GM12878 (cell line): ENCODE results near the gene ITSN2. TPM values are rescaled to one million over a fixed set of nuclear protein-coding genes. Genes with fewer than 3 reads are reported as not detected.

ENCODE experiments used
- ATAC-seq: fragments of 200-7000 bp; cut with Tn5 transposase; 3 replicates; pipeline ENCODE4 v1.9.1; 2020; ENCODE audit warnings: mild to moderate bottlenecking, moderate library complexity
- BruUV-seq: library from RNA; stranded (reverse); fragments of 400-500 nt; replicated peaks from 2 replicates; lab custom pipeline; 2021; lab: Mats Ljungman, UMichigan
- CTCF ChIA-PET: fragments of 300-600 bp; sonication (Branson Sonifier 250); formaldehyde crosslinking; extraction: SDS; loops from one replicate; lab custom pipeline; 2021; ENCODE audit warnings: inconsistent platforms; lab: Yijun Ruan, JAX
- POLR2A ChIA-PET: fragments of 350-600 bp; formaldehyde crosslinking; extraction: SDS; loops from one replicate; lab custom pipeline; 2021; ENCODE audit warnings: inconsistent platforms; lab: Charles Lee
- RAD21 ChIA-PET: fragments of 300-600 bp; sonication (Branson Sonifier 250); formaldehyde crosslinking; loops from one replicate; lab custom pipeline; 2023; ENCODE audit warnings: antibody characterized with exemption; ENCODE audit not compliant: unreplicated experiment; lab: Charles Lee
- SMC1A ChIA-PET: fragments of 300-600 bp; sonication (Branson Sonifier 250); formaldehyde crosslinking; loops from one replicate; lab custom pipeline; 2023; ENCODE audit not compliant: unreplicated experiment, uncharacterized antibody; lab: Charles Lee
- DNase-seq: peaks from one replicate; pipeline ENCODE4 v3.0.0-alpha.2; 2011; ENCODE audit warnings: low read depth, low spot score
- FAIRE-seq: peaks from 3 replicates; lab custom pipeline; 2011; peaks lifted over from hg19 to GRCh38; lab: Jason Lieb, UNC
- H2AFZ ChIP-seq: 2 replicates; pipeline ENCODE4 v1.6.0; 2011; ENCODE audit warnings: low read depth, low read length, control low read depth; ENCODE audit not compliant: control insufficient read depth
- H3K27ac ChIP-seq: 2 replicates; pipeline ENCODE4 v1.5.1; 2011; ENCODE audit warnings: control low read depth; ENCODE audit not compliant: control insufficient read depth, insufficient read depth
- H3K27me3 ChIP-seq, 2 experiments: replicated peaks in 1 of 2; 2 replicates each; pipeline versions ENCODE4 v1.6.0 to v1.6.1; 2011; ENCODE audit warnings: low read length in 1 of 2; ENCODE audit not compliant: control insufficient read depth in 2 of 2, insufficient read depth in 2 of 2
- H3K36me3 ChIP-seq, 2 experiments: 2 replicates each; pipeline ENCODE4 v1.5.1; 2011; ENCODE audit warnings: low read length in 1 of 2; ENCODE audit not compliant: control insufficient read depth in 2 of 2, insufficient read depth in 2 of 2
- H3K4me1 ChIP-seq: 2 replicates; pipeline ENCODE4 v1.6.1; 2011; ENCODE audit warnings: mild to moderate bottlenecking, low read length, moderate library complexity, mixed read lengths; ENCODE audit not compliant: control insufficient read depth, insufficient read depth
- H3K4me2 ChIP-seq: 2 replicates; pipeline ENCODE4 v1.6.0; 2011; ENCODE audit warnings: control low read depth; ENCODE audit not compliant: control insufficient read depth, insufficient read depth
- H3K4me3 ChIP-seq: fragments of 200-600 bp; sonication (generic); 2 replicates; pipeline ENCODE4 v1.5.1; 2016
- H3K79me2 ChIP-seq: 2 replicates; pipeline ENCODE4 v1.6.0; 2011; ENCODE audit warnings: low read length; ENCODE audit not compliant: control insufficient read depth, insufficient read depth
- H3K9ac ChIP-seq: 2 replicates; pipeline ENCODE4 v1.8.0; 2011; ENCODE audit warnings: low read length, control low read depth, mixed read lengths; ENCODE audit not compliant: control insufficient read depth, insufficient read depth
- H3K9me3 ChIP-seq: replicated peaks from 3 replicates; pipeline ENCODE4 v1.5.1; 2011; ENCODE audit warnings: mild to moderate bottlenecking, low read length; ENCODE audit not compliant: control insufficient read depth, insufficient read depth
- H4K20me1 ChIP-seq: 2 replicates; pipeline ENCODE4 v1.6.0; 2011; ENCODE audit not compliant: control insufficient read depth, insufficient read depth
- ASH2L ChIP-seq: fragments of 300-600, 200-600 bp; sonication (generic); IDR thresholded peaks from 2 replicates; pipeline ENCODE4 v1.6.1; 2017; ENCODE audit warnings: low read depth, mild to moderate bottlenecking, borderline replicate concordance
- FOXM1 ChIP-seq: IDR thresholded peaks from 2 replicates; pipeline ENCODE4 v1.6.1; 2012; ENCODE audit warnings: low read depth, mild to moderate bottlenecking, inconsistent platforms, low read length, moderate library complexity
- MAX ChIP-seq: IDR thresholded peaks from 2 replicates; pipeline ENCODE4 v1.6.1; 2012; ENCODE audit warnings: low read depth, low read length, improper control_type of control experiment
- NFYB ChIP-seq: IDR thresholded peaks from 2 replicates; pipeline ENCODE4 v1.6.1; 2011; ENCODE audit warnings: low read depth, mild to moderate bottlenecking, low read length, improper control_type of control experiment, moderate library complexity; ENCODE audit not compliant: insufficient read depth
- YY1 ChIP-seq: IDR thresholded peaks from 2 replicates; pipeline ENCODE4 v1.6.1; 2011; ENCODE audit warnings: low read depth, mild to moderate bottlenecking, low read length
- ZBTB33 ChIP-seq: fragments of 450-650 bp; IDR thresholded peaks from 2 replicates; pipeline ENCODE4 v1.6.1; 2017; ENCODE audit warnings: mild to moderate bottlenecking
- WGBS: methylation state at CpG from one replicate; pipeline ENCODE4 v1.1.6; 2016; ENCODE audit warnings: low lambda C conversion rate; ENCODE audit not compliant: insufficient replicate concordance, insufficient coverage; ENCODE audit errors: missing lambda C conversion rate; 5-methylcytosine and 5-hydroxymethylcytosine counted together
- in situ Hi-C: fragments of 300-500 bp; cut with MboI; formaldehyde crosslinking; loops from 9 replicates; pipeline ENCODE4 v1.14.3; 2018; ENCODE audit warnings: mixed read lengths
- intact Hi-C: fragments of 100-400 bp; cut with micrococcal nuclease; formaldehyde crosslinking; loops from one replicate; pipeline ENCODE4 v1.14.2; 2022; ENCODE audit not compliant: unreplicated experiment
- polyA plus RNA-seq, 11 experiments: library from polyadenylated mRNA; depleted of rRNA in 4 of 11; unstranded in 6 of 11; stranded (reverse) in 5 of 11; fragments of >200 nt; fragmentation: Nextera tagmentation in 4 of 11; fragmentation: Illumina TruSeq in 1 of 11; extraction: Ambion mirVana in 4 of 11; extraction: Trizol in 1 of 11; gene quantifications; 1 replicate in 1 of 11; 2 replicates in 10 of 11; pipeline versions ENCODE4 v1.2.1 to v1.2.3, GENCODE V29; 2011 to 2016; ENCODE audit warnings: inconsistent platforms in 2 of 11, missing spikeins in 2 of 11, low read depth in 1 of 11
- total RNA-seq, 4 experiments: library from RNA; depleted of rRNA in 3 of 4; stranded (reverse); fragments of >200 nt in 3 of 4; fragmentation: Illumina TruSeq in 1 of 4; extraction: Trizol in 1 of 4; gene quantifications; 2 replicates each; pipeline versions ENCODE4 v1.2.1 to v1.2.3, GENCODE V29; 2013 to 2021

Gene ITSN2
- total and polyA plus RNA-seq, 10 of the 15 experiments (the other 5 are each of a cell fraction or from before 2014, with no cell fraction given), result 20.5 to 80.0 (median 54.7) TPM

- no peak overlapping the region for H3K4me3 ChIP-seq
- no peak for FAIRE-seq
- intact Hi-C loops (no loop called here), in situ Hi-C loops (no loop called here)
- H2AFZ ChIP-seq, result no peak overlapping the region
- no peak overlapping the region for H3K4me2 ChIP-seq
- H3K9ac ChIP-seq, result no peak overlapping the region
- POLR2A ChIA-PET, result no interaction called here
- no peak for DNase-seq
- H3K4me1 ChIP-seq, result no peaks in the 10 kb centered on the region
- RAD21 ChIA-PET, result interaction anchor here (0.7 kb wide), 1 partner anchor 106 kb away, joined by 3 read pairs; no protein-coding TSS in a partner anchor
- H3K27ac ChIP-seq, result no peak overlapping the region
- no peak for TF ChIP-seq NFYB
- no peak for TF ChIP-seq FOXM1
- no peak for TF ChIP-seq YY1
- SMC1A ChIA-PET, result interaction anchor here (1.0 to 1.6 kb wide), 3 partner anchors 14 to 133 kb away, joined by 3 read pairs; no protein-coding TSS in a partner anchor
- H3K27me3 ChIP-seq, result no peaks in the 10 kb centered on the region
- no peak for ATAC-seq
- no TSS peak for BruUV-seq
- H3K36me3 ChIP-seq, result peaks cover 13 to 28% of the 10 kb centered on the region in 2 experiments; a peak in 3 of 4 replicates
- H3K79me2 ChIP-seq, result no peaks in the 10 kb centered on the region
- 96% methylated on average over 17 of the region's 17 CpGs for WGBS
- H3K9me3 ChIP-seq, result no peaks in the 10 kb centered on the region
- H4K20me1 ChIP-seq, result no peaks in the 10 kb centered on the region
- CTCF ChIA-PET, result no interaction called here
Measured at GRCh38 chr2:24209389-24210105, 150.8 kb downstream of the ITSN2 start.

- no peak overlapping the region for H3K27ac ChIP-seq
- TF ChIP-seq ASH2L, result no peak
- no peak for TF ChIP-seq ZBTB33
- TF ChIP-seq MAX, result no peak
- TF ChIP-seq, all 136 proteins: peak for 0
- H3K9ac ChIP-seq, result no peak overlapping the region
- ATAC-seq, result no peak
- CTCF ChIA-PET, result no interaction called here
- RAD21 ChIA-PET, result no interaction called here
- no peak overlapping the region for H2AFZ ChIP-seq
- no peaks in the 10 kb centered on the region for H3K4me1 ChIP-seq
- POLR2A ChIA-PET, result no interaction called here
- intact Hi-C loops (no loop called here), in situ Hi-C loops (no loop called here)
- H4K20me1 ChIP-seq, result no peaks in the 10 kb centered on the region
- no peaks in the 10 kb centered on the region for H3K27me3 ChIP-seq
- no TSS peak for BruUV-seq
- no peaks in the 10 kb centered on the region for H3K9me3 ChIP-seq
- SMC1A ChIA-PET, result no interaction called here
- peaks cover 13 to 32% of the 10 kb centered on the region in 2 experiments; a peak in 3 of 4 replicates for H3K36me3 ChIP-seq
- no peak for FAIRE-seq
- no peak overlapping the region for H3K4me3 ChIP-seq
- 94% methylated on average over 16 of the region's 16 CpGs for WGBS
- no peaks in the 10 kb centered on the region for H3K79me2 ChIP-seq
- no peak for DNase-seq
- no peak overlapping the region for H3K4me2 ChIP-seq
Measured at GRCh38 chr2:24208490-24208889, 151.8 kb downstream of the ITSN2 start.
